NCI-H748 (cell line): Measurements from ENCODE around the gene PDCD6IP.
"Not testable (repeated sequence)": the region's sequence is repeated elsewhere in the genome, so short reads cannot be mapped to it uniquely, and the experiment has no call there.

ENCODE experiments used
- DNase-seq: peaks from one replicate; lab custom pipeline; 2025; ENCODE audit not compliant: unreplicated experiment; lab: John Stamatoyannopoulos, UW

PDCD6IP gene

DNA sequence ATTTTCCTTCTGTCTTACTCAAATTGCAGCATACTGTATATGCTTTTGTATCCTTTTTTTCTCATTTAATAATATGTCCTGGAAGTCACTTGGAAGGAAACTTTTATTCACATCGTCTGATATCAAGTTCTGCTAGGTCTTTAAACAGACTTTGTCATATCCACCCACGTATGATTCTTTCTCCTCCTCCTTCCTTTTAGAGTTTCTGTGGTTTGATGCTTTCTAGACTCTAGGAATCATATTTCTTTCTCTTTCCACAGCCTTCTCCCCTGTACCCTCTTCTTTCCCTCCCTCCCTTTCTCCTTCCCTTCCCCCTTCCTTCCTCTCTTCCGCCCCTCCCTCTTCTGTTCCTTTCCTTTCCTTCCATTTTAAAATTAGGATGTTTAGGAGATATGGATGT, 52.2 kb downstream of the PDCD6IP start:
- DNase-seq = not testable (repeated sequence)

DNA sequence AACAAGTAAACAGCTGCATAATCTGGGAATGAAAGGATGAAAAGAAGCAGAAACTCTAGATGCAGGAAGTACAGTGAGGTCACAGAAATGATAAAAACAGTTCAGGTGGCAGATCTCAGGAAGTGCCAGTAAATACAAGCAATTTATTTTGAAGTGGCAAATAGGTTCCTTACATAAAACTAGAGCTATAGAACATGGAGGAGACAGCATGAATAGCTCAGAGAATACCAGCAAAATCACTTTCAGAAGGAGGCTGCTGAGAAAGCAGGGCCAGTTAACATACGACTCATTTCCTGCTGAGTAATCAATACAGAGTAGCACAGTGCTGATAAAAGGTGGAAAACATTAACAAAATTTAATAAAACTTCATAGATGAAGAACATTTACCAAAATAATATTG, 57.0 kb downstream of the PDCD6IP start:
- not testable (repeated sequence) for DNase-seq

DNA sequence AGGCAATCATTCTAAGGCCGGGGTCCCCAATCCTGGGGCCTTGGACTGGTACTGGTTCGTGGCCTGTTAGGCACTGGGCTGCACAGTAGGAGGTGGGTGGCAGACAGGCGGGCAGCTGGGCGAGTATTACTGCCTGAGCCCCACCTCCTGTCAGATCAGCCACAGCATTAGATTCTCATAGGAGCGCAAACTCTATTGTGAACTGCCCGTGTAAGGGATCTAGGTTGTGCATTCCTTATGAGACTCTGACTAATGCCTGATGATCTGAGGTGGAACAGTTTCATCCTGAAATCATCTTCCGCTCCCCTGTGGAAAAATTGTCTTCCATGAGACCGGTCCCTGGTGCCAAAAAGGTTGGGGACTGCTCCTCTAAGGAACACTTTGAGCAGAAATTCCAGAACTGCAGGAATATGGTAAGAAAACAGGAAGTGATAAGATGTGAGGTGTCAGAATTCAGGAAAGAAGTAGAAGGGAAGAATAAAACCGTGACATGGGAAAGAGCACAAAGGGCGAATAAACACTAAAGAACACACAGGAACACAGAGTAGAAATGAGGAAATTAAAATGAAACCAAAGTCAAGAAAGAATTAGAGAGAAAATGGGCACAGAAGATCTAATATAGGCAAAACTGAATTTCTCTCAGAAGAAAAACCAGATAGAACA, 57.6 kb downstream of the PDCD6IP start:
- DNase-seq = no peak

DNA sequence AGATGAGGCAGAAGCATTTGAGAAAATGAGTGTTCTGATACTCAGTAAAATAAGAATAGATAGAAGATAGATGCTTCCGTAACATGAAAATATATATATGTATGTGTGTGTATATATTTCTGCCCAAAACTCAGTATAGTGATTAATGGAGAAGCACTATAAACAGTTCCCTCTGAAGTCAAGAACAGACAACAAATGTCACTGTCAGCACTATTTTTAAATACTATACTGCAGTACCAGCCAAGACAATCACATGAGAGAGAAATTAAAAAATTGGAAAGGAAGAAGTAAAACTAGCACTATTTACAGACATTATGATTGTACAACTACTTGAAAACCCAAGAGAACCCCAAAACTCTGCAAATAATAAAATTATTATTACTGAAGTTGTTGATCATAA, 59.3 kb downstream of the PDCD6IP start:
- not testable (repeated sequence) for DNase-seq

DNA sequence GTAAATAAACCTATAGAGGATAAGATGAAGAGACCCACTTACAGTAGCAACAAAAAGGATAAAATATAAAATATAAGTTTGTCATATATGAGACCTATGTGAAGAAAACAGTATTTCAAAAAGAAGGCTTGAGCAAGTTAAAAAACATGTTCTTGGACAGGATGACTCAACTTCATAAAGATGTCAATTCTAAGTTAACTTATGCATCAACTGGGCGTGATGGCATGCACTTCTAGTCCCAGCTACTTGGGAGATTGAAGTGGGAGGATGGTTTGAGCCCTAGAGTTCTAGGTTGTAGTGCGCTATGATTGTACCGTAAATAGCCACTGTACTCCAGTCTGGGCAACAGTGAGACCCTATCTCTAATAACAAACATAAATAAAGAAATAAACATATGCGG, 59.7 kb downstream of the PDCD6IP start:
- DNase-seq = no peak

DNA sequence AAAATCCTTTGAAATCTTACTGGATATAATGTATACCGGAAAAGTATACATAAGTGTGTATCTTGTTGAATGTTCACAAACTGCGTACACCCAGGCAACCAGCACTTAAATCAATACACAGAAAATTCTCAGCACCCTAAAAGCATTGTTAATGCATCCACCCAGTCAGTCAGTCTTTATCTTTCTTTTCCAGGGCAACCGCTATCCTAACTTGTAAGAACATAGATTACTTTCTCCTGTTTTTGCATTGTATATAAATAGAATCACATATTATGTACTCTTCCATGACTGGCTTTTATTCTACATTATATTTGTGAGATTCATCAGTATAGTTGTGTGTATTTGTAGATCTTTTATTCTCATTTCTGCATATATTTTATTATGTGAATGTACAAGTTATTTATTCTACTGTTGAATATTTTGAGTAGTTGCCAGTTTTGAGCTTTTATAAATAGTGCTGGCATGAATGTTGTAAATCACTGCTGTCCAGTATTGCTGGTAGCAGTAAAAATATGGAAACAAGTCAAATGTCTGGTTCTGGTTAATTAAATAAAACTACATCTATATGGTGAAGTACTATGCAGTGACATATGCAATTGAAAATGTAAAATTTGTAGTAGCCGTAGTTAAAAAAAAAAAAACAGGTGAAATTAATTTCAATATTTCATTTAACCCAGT, 62.1 kb downstream of the PDCD6IP start:
- no peak for DNase-seq

DNA sequence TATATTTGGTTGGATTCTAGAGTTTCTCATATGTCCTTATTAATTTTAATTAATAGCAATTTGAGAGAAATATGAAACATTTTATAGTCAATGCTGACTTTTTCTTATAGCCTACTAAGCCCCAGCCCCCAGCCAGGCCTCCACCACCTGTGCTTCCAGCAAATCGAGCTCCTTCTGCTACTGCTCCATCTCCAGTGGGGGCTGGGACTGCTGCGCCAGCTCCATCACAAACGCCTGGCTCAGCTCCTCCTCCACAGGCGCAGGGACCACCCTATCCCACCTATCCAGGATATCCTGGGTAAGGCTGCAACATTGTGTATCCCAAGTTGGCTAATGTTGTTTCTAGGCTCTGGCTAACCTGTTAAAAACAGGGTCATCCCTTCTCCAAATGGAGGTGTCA, 66.7 kb downstream of the PDCD6IP start:
- DNase-seq = no peak

DNA sequence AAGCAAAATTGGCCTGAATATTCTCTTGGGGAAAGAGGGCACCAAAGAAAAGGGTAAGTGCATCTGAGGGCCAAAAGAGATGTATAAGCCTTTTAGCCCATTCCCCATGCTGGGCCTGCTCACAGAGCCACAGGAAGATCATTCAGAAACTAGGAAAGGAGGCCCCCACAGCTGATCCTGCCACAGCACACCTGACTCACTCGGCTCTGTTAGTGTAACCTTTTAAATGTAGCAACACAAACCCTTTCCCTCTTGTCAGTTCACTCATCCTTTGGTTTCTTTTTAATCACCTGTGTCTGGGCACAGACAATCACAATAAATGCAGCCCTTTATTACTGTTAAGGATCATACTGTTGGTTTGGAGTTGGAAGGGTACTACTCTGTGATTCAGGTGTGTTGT, 69.9 kb downstream of the PDCD6IP start:
- DNase-seq = no peak

DNA sequence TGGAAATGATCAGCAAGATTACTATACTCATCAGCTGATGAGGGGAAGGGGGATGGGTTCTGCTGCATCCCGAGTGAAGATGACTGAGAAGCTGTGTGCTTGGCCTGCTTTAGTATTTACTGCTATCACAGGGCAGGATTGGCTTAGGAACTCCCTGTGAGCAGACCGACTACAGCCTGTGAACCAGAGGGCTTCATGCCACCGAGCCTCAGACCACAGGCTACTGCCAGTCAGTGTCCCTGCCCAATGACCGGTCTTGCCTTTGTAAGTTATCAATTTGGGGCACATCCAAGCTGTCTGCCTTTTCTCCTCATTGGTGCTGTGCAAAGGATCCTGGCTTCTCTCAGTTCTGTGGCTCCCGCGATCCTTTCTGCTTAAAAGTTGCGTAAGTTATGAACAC, 71.5 kb downstream of the PDCD6IP start:
- DNase-seq = no peak

DNA sequence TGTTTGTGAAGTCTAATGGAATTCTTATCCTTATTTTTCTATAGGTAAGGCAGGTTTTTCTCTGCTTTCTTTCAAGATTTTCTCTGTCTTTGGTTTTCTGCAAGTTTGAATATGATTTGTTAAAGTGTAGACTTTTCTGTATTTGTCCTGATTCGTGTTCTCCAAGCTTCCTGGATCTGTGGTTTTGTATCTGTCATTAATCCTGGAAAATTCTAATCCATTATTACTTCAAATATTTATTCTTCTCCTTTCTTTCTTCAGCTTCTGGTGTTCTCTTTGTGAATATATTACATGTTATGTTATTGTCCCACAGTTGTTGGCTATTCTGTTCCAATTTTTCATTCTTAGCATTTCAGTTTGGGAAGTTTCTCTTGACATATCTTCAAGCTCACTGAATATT, 76.4 kb downstream of the PDCD6IP start:
- no peak for DNase-seq

DNA sequence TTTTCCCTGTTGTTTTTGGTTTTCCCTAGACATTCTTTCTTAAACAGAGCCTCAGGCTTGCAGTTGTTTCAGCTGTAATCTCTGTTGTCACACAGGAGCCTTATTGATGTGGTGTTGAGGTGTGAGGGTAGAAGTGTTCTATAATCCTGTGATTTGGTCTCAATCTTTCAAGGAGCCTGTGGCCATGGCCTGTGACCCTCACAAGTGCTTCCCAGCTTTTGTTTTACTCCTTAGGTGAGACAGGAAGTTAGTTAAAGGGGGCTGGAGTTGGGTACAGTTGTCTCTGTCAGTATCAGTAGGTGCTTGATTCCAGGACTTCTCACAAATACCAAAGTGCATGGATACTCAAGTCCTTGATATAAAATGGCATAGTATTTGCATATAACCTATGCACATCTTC, 77.2 kb downstream of the PDCD6IP start:
- no peak for DNase-seq

DNA sequence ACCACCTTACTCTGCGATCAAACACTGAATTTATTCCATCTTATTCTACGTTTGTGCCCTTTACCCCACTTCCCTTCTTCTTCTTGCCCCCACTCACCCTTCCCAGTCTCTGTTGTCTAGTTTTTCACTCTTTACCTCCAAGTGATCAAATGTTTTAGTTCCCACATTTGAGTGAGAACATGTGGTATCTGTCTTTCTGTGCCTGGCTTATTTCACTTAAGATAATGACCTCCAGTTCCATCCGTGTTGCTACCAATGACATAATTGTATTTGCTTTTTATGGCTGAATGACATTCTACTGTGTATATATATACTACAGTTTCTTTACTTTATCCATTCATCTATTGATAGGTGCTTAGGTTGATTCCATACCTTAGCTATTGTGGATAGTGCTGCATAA, 78.8 kb downstream of the PDCD6IP start:
- peak; percentile 77 for DNase-seq

DNA sequence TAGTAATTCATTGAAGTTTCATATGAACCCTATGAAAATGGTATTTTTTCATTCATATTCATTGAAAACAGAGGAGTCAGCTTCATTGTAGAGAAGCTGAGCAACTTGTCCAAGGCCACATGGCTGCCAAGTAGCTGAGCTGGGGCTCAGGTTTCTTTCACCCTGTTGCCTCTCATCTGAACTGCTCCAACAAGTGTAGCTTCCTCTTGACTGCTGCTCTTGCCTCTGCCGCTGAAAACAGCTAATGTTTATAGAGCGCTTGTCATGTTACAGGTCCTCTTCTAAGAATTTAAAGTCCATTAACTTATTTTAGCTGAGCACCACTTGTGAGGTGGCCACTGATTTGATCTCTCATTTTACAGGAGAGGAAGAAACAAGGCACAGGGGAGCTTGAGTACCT, 81.1 kb downstream of the PDCD6IP start:
- DNase-seq = no peak

DNA sequence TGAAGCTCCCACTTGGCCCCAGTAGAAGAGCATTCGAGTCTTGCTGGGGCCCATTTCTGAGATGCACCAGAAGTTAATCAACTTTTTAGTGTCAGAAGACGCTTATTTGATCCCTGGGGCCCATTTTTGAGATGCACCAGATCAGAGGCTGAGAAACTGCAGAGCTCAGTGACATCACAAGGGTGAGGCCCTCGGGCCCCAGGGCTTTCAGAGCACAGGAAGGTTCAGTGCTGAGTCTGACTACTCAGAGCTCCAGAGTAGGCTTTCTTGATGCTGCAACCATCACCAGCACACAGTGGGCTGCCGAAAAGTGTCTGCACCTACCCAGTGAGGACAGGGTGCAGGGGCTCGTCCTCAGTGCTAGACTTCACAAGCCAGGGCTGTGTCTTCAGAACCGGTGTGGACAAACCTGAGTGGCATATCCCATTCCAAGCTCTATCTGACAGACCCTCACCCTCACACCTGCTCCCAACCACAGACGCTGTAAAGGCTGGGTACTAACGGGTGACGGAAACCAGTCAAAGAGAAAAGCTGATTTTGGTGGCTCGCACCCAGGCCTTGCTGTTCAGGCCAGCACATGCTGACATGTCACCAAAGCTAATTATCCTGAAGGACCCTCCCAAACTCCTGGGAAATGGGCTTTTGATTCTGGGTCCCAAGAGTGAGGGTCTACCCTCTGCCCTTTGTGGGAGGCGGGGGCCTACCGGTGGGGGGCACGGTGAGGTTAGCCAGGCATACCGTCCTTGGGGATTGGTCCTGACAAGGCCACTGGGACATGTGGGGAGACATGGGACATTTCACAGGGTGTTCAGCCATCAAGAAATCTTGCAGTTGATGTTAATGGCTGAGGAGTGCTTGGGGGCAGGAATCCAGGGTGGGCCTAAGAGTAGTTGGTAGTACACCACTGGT, 83.0 kb downstream of the PDCD6IP start:
- no peak for DNase-seq

DNA sequence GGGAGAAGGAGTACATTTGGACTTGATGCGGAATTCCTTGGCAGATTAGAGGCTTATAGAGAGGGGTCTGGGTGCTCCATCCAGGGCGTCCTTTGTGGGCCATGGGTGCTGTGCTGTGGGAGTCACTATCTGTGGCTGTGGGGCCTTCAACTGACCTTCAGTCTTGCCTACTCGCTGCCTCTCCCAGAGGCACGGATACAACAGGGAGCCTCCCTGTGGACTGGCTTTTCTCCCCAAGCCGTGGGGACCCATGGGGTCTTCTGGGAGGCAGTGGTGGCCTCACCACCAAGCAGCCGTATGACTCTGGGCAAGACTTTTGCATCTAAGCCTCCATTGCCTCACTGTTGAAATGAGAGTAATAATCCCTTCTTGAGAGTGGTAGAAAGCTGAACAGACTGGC, 83.9 kb downstream of the PDCD6IP start:
- DNase-seq = no peak

DNA sequence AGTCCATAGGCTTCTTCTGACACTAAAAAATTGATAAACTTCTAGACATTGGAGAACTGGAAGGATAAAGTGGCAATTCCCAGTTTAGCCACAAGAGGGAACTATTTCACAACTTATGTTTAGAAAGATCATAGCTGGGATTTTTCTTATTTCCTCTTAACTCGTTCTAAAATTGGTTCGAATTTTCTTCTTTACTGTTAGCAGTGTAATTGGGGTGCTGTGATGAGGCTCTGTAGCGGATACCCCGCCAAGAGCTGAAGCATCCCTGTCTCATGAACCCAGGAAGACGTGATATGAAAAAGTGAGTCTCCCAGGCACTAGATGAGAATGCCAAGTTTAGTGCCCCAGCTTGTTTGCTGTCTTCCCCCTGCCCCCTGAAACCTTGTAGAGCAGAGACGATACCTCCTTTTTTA, 85.1 kb downstream of the PDCD6IP start:
- peak; percentile 27 for DNase-seq

DNA sequence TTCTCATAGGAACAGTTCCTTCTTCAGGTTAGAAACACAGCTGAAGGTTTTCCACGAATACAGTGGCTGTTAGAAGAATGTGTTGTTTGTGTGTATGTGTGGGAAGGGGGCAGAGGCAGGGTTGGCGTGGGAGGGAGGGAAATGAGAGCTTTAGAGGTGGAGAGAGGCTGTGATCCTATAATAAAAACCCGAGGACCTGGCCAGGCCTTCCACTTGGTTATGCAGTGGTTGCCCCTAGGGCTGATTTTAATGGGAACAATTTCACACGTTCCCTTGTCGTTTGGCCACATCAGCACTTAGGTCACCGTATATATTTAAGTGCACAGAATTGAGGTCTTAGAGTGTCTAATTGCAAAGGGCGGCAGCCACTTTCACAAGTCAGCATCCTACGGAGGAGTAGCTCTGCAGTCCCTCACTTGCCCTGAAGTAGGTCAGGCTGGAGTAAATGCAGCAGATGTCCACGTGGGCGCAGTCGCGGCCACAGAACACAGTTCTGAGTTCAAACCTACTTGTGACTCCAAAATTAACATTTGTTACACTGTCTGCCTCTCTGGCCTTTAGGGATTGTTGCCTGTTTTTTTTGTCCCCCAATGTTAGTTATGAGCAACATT, 85.6 kb downstream of the PDCD6IP start:
- no peak for DNase-seq

DNA sequence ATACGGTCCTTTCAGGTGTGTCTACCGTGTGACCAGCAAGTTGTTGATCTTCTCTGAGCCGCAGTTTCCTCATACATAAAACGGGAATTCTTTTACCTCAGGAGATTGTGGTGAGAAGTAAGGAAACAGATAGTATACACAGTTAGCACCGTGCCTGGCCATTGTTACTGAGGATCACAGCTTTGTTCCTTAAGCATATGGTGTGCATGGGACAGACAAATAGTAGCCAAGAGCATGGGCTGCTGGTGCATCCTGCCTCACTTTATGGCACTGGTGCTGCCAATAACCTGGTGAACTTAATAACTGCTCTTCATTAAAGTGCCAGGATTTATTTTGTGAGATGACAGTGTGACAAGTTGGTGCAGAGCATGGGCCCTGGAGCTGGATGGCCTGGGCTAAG, 86.3 kb downstream of the PDCD6IP start:
- no peak for DNase-seq

DNA sequence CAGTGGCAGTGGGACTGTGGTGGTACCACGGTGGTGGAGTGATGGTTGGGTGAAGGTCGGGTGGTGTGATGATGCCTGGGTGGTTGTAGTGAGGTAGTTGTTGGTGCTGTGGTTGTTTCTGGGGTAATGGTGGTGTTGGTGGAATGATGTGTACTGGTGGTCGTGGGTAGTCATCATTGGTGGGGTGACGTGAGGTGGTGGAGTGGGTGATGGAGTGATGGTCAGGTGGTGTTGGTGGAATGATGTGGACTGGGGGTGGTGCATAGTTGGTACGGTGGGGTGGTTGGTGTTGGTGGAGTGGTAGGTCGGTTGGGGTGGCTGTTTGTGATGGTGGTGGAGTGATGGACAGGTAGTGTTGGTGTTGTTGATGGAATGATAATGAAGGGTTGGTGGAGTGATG, 87.1 kb downstream of the PDCD6IP start:
- no peak for DNase-seq

DNA sequence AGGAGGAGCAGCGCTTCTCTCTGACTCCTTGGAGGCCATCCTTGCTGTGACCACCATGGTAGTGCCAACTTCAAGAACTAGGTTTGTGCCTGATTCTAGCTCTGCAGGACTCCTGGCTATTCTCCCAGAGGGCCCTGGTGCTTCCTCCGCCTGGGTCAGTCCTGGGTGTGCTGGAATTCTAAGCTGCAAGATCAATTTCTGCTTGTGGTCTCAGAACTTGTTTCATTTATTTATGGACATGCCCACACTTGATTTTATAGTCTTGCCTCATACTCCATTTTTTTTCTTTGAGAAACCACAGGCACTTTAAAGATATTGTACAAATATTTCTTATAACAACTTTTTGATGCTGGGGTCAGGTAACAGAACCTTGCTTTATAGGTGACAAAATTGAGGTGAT, 87.6 kb downstream of the PDCD6IP start:
- no peak for DNase-seq

DNA sequence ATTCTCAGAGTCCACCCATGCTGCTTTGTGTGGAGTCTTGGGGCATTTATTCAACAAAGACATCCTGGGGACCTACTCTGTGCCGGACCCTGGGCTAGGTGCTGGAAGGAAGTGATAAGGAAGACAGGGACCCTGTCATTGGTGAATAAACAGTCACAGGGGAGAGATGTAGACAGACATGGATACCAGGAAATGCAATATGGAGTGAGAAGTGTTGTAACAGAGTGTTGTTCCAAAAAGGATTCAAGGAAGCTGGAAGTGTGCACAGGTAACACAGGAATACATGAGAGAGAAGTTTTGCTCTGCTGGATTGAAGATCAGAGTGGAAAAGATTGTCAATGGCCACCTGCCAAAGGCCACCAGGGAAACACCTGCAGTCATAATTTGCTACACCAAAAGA, 89.0 kb downstream of the PDCD6IP start:
- no peak for DNase-seq
